ENCODE data around the gene WNT5B.

GRCh38 chr12:1598757-1599156 is 30.3 kb upstream of the WNT5B start:
- TF ChIP-seq GATA3 (IDR thresholded peaks at IDR 0.05; ENCODE audit: low read depth, low read length) = no peak
- TF ChIP-seq GATA2 (IDR thresholded peaks at IDR 0.05; ENCODE audit: low read depth, low read length) = no peak
